Renal pelvis (tissue), 4 donors: ENCODE data around the gene TLK2. TPM values are rescaled to one million over a fixed set of nuclear protein-coding genes. Genes with fewer than 3 reads are reported as not detected.

Experiments used
- DNase-seq: peaks from one replicate; pipeline ENCODE4 v3.0.0-alpha.2; 2013
- polyA plus RNA-seq, 3 donors: library from polyadenylated mRNA; unstranded; fragments of 120-200 nt; gene quantifications; one replicate each; pipeline ENCODE4 v1.2.1, GENCODE V29; 2013; ENCODE audit not compliant: insufficient read length in 3 of 3

TLK2 gene
- polyA plus RNA-seq, 3 donors: 59.0 to 72.3 (median 61.2) TPM

GRCh38 chr17:62653002-62653825 is 174.6 kb downstream of the TLK2 start:
- DNase-seq: peak; percentile 78

GRCh38 chr17:62653826-62654761 is 175.5 kb downstream of the TLK2 start:
- DNase-seq: peak; percentile 44

- DNase-seq: no peak
These were observed 177.0 kb downstream of the TLK2 start for GRCh38 chr17:62655656-62656055.

- DNase-seq: no peak
These were observed 177.8 kb downstream of the TLK2 start for GRCh38 chr17:62656446-62656845.

- no peak for DNase-seq
These were observed 178.6 kb downstream of the TLK2 start for GRCh38 chr17:62657145-62657665.

- DNase-seq: no peak
These were observed 179.1 kb downstream of the TLK2 start for GRCh38 chr17:62657690-62658089.

GRCh38 chr17:62658136-62658920 is 179.7 kb downstream of the TLK2 start:
- DNase-seq: no peak

GRCh38 chr17:62660629-62661118 is 182.0 kb downstream of the TLK2 start:
- no peak for DNase-seq

- no peak for DNase-seq
These were observed 182.7 kb downstream of the TLK2 start for GRCh38 chr17:62661337-62661736.

GRCh38 chr17:62662855-62663254 is 184.2 kb downstream of the TLK2 start:
- no peak for DNase-seq

Other genes with a start within 250 kb of the TLK2 start
- under 1 TPM in 2 of 3 donors, not detected in 1; 0.25 to 0.26 TPM for gene EFCAB3, start 98.3 kb upstream of the TLK2 start, polyA plus RNA-seq
- gene METTL2A, start 54.9 kb upstream of the TLK2 start, polyA plus RNA-seq: 10 to 100 TPM; 19.5 to 26.9 (median 21.3) TPM
- 10 to 100 TPM; 57.8 to 80.6 (median 79.6) TPM for gene MRC2, start 148.8 kb downstream of the TLK2 start, polyA plus RNA-seq